ENCODE measurements around the gene IQSEC1.

- TF ChIP-seq, protein P1, sequence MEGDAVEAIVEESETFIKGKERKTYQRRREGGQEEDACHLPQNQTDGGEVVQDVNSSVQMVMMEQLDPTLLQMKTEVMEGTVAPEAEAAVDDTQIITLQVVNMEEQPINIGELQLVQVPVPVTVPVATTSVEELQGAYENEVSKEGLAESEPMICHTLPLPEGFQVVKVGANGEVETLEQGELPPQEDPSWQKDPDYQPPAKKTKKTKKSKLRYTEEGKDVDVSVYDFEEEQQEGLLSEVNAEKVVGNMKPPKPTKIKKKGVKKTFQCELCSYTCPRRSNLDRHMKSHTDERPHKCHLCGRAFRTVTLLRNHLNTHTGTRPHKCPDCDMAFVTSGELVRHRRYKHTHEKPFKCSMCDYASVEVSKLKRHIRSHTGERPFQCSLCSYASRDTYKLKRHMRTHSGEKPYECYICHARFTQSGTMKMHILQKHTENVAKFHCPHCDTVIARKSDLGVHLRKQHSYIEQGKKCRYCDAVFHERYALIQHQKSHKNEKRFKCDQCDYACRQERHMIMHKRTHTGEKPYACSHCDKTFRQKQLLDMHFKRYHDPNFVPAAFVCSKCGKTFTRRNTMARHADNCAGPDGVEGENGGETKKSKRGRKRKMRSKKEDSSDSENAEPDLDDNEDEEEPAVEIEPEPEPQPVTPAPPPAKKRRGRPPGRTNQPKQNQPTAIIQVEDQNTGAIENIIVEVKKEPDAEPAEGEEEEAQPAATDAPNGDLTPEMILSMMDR (IDR thresholded peaks at IDR 0.05): no peak
- no peak for TF ChIP-seq EZH2 (IDR thresholded peaks at IDR 0.05; ENCODE audit: borderline replicate concordance, insufficient read depth, low read depth, low read length, poor library complexity, severe bottlenecking)
Measured at GRCh38 chr3:13077431-13078162, 4.4 kb upstream of the IQSEC1 start.
